SK-N-SH (cell line): ENCODE measurements around the gene ATF6. TPM values are rescaled to one million over a fixed set of nuclear protein-coding genes. Genes with fewer than 3 reads are reported as not detected.

Experiments
- CTCF ChIA-PET: fragments of 300-600, 350-600 bp; formaldehyde crosslinking; extraction: SDS; loops from one replicate; lab custom pipeline; 2021; lab: Yijun Ruan, JAX
- POLR2A ChIA-PET: fragments of 350-600 bp; sonication (Branson Sonifier 250); formaldehyde crosslinking; extraction: SDS; loops from one replicate; lab custom pipeline; 2020; ENCODE audit warnings: antibody characterized with exemption, inconsistent platforms; lab: Yijun Ruan, JAX
- DNase-seq: peaks from one replicate; pipeline ENCODE4 v3.0.0; 2012
- H2AFZ ChIP-seq: fragments of 200-600 bp; sonication (generic); 2 replicates; pipeline ENCODE4 v1.8.1; 2016; ENCODE audit warnings: antibody characterized with exemption, mild to moderate bottlenecking, low read depth
- H3F3A ChIP-seq: fragments of 200-600 bp; sonication (generic); replicated peaks from 2 replicates; pipeline ENCODE3; 2016; ENCODE audit warnings: antibody characterized with exemption, mild to moderate bottlenecking; ENCODE audit not compliant: insufficient read depth
- H3K27ac ChIP-seq, 2 experiments: fragments of 200-500 bp in 1 of 2; fragments of 200-600 bp in 1 of 2; sonication (Bioruptor generic) in 1 of 2; sonication (generic), shearing (Covaris generic) in 1 of 2; 2 replicates each; pipeline versions ENCODE4 v1.5.1 to v1.6.1; 2014 to 2016; ENCODE audit warnings: low read depth in 2 of 2, inconsistent platforms in 1 of 2, low read length in 1 of 2, mild to moderate bottlenecking in 1 of 2, mixed read lengths in 1 of 2
- H3K27me3 ChIP-seq: fragments of 200-600 bp; sonication (generic), shearing (Covaris generic); 2 replicates; pipeline ENCODE4 v1.6.1; 2016; ENCODE audit warnings: mixed run types; ENCODE audit not compliant: insufficient read depth
- H3K36me3 ChIP-seq, 2 experiments: fragments of 200-500 bp in 1 of 2; fragments of 200-600 bp in 1 of 2; sonication (Bioruptor generic) in 1 of 2; sonication (generic) in 1 of 2; replicated peaks in 1 of 2; 2 replicates each; pipeline versions ENCODE3 to v1.5.1; 2014 to 2016; ENCODE audit warnings: low read length in 1 of 2, mild to moderate bottlenecking in 1 of 2; ENCODE audit not compliant: insufficient read depth in 2 of 2, control insufficient read depth in 1 of 2
- H3K4me1 ChIP-seq, 2 experiments: fragments of 200-500 bp in 1 of 2; fragments of 200-600 bp in 1 of 2; sonication (Bioruptor generic) in 1 of 2; sonication (generic), shearing (Covaris generic) in 1 of 2; 2 replicates each; pipeline versions ENCODE4 v1.5.1 to v1.6.1; 2014 to 2016; ENCODE audit warnings: low read depth in 1 of 2, low read length in 1 of 2, mixed run types in 1 of 2; ENCODE audit not compliant: insufficient read depth in 2 of 2, control insufficient read depth in 1 of 2
- H3K4me2 ChIP-seq: fragments of 200-600 bp; sonication (generic), shearing (Covaris generic); 2 replicates; pipeline ENCODE4 v1.6.1; 2017; ENCODE audit warnings: mixed run types
- H3K4me3 ChIP-seq, 2 experiments: fragments of 200-500 bp in 1 of 2; fragments of 200-600 bp in 1 of 2; sonication (Bioruptor generic) in 1 of 2; sonication (generic), shearing (Covaris generic) in 1 of 2; 2 replicates each; pipeline versions ENCODE4 v1.5.1 to v1.8.1; 2014 to 2016; ENCODE audit warnings: low read depth in 2 of 2, inconsistent platforms in 1 of 2, low read length in 1 of 2, mild to moderate bottlenecking in 1 of 2, mixed read lengths in 1 of 2, moderate library complexity in 1 of 2
- H3K79me2 ChIP-seq: fragments of 200-600 bp; sonication (generic); 2 replicates; pipeline ENCODE4 v1.8.1; 2017; ENCODE audit warnings: mild to moderate bottlenecking; ENCODE audit not compliant: insufficient read depth
- H3K9ac ChIP-seq: fragments of 200-600 bp; sonication (generic); 2 replicates; pipeline ENCODE4 v1.6.1; 2017; ENCODE audit warnings: mixed run types
- H3K9me2 ChIP-seq: fragments of 200-600 bp; sonication (generic); 2 replicates; pipeline ENCODE4 v1.6.1; 2017; ENCODE audit warnings: mixed run types
- H3K9me3 ChIP-seq: fragments of 200-600 bp; sonication (generic); 2 replicates; pipeline ENCODE4 v1.6.1; 2017; ENCODE audit warnings: mixed run types, mild to moderate bottlenecking, moderate library complexity
- H4K20me1 ChIP-seq: fragments of 200-600 bp; sonication (generic); 2 replicates; pipeline ENCODE4 v1.6.1; 2017; ENCODE audit warnings: mild to moderate bottlenecking, mixed run types; ENCODE audit not compliant: insufficient read depth
- CTCF ChIP-seq: fragments of 200-600 bp; sonication (generic); IDR thresholded peaks from 2 replicates; pipeline ENCODE4 v1.6.1; 2017; ENCODE audit warnings: antibody characterized with exemption, mild to moderate bottlenecking, moderate library complexity
- EP300 ChIP-seq, 2 experiments: IDR thresholded peaks; 2 replicates each; pipeline versions ENCODE4 v1.4.0 to v1.6.1; 2012; ENCODE audit warnings: borderline replicate concordance in 1 of 2, low read depth in 1 of 2, low read length in 1 of 2
- FOSL2 ChIP-seq: IDR thresholded peaks from 2 replicates; pipeline ENCODE4 v1.4.0; 2012; ENCODE audit warnings: low read depth, mild to moderate bottlenecking, moderate library complexity, borderline replicate concordance
- FOXM1 ChIP-seq: IDR thresholded peaks from 2 replicates; pipeline ENCODE4 v1.4.0; 2012; ENCODE audit warnings: low read depth, mild to moderate bottlenecking
- GATA2 ChIP-seq: sonication (generic); formaldehyde crosslinking; IDR thresholded peaks from 2 replicates; pipeline ENCODE4 v1.5.0; 2020; ENCODE audit warnings: mild to moderate bottlenecking, missing genetic modification reagents
- IRF3 ChIP-seq: fragments of 150-350 bp; IDR thresholded peaks from 2 replicates; pipeline ENCODE4 v1.6.1; 2016; ENCODE audit warnings: mild to moderate bottlenecking, low read depth, low read length
- JUND ChIP-seq: IDR thresholded peaks from 2 replicates; pipeline ENCODE4 v1.4.0; 2012
- MXI1 ChIP-seq: IDR thresholded peaks from 2 replicates; pipeline ENCODE4 v1.6.1; 2012; ENCODE audit warnings: mild to moderate bottlenecking, low read depth, low read length, improper control_type of control experiment
- NFIC ChIP-seq: IDR thresholded peaks from 2 replicates; pipeline ENCODE4 v1.4.0; 2012; ENCODE audit warnings: borderline replicate concordance
- NRF1 ChIP-seq: IDR thresholded peaks from 2 replicates; pipeline ENCODE4 v1.6.1; 2012; ENCODE audit warnings: low read depth, mild to moderate bottlenecking, low read length
- POLR2AphosphoS5 ChIP-seq: IDR thresholded peaks from 2 replicates; pipeline ENCODE4 v1.6.1; 2012; ENCODE audit warnings: low read depth, low read length
- RAD21 ChIP-seq: IDR thresholded peaks from 2 replicates; pipeline ENCODE4 v1.6.1; 2012; ENCODE audit warnings: mild to moderate bottlenecking, low read length
- SMC3 ChIP-seq: IDR thresholded peaks from 2 replicates; pipeline ENCODE4 v1.6.1; 2012; ENCODE audit warnings: low read depth, low read length, improper control_type of control experiment
- TAF1 ChIP-seq: IDR thresholded peaks from 2 replicates; pipeline ENCODE4 v1.6.1; 2012; ENCODE audit warnings: low read depth, mild to moderate bottlenecking, low read length, moderate library complexity, borderline replicate concordance
- USF2 ChIP-seq: fragments of 150-350 bp; IDR thresholded peaks from 2 replicates; pipeline ENCODE4 v1.6.1; 2017; ENCODE audit warnings: antibody characterized with exemption, low read length, low read depth, borderline replicate concordance
- ZBTB33 ChIP-seq: IDR thresholded peaks from 2 replicates; pipeline ENCODE4 v1.4.0; 2012; ENCODE audit warnings: low read depth, borderline replicate concordance
- WGBS: methylation state at CpG from one replicate; pipeline ENCODE4 v1.1.6; 2017; ENCODE audit warnings: low lambda C conversion rate; 5-methylcytosine and 5-hydroxymethylcytosine counted together
- polyA plus RNA-seq, 3 experiments: library from polyadenylated mRNA; depleted of rRNA; stranded (reverse); fragments of >200 nt; gene quantifications; 2 replicates each; pipeline ENCODE4 v1.2.3, GENCODE V29; 2012

Gene ATF6
- polyA plus RNA-seq, 1 of the 3 experiments (the other 2 are of a cell fraction): 8.8 TPM

- TF ChIP-seq USF2 (no peak), FOSL2 (no peak), CTCF (peak; percentile 19), EP300 (IDR thresholded peaks at IDR 0.05; ENCODE audit: borderline replicate concordance in 1 of 2, low read depth in 1 of 2, low read length in 1 of 2) (no peak; a peak in 1 of 4 replicates), ZBTB33 (peak; percentile 12; the same call in 1 of the 2 replicates), MXI1 (peak; percentile 85), NRF1 (no peak)
These were observed 16.4 kb upstream of the ATF6 start, which contains the start of gene DUSP12 (continued) for GRCh38 chr1:161749509-161750407.

GRCh38 chr1:161763522-161764098, 2.5 kb upstream of the ATF6 start:
- H3F3A ChIP-seq: peaks cover 21% of the 10 kb centered on the region
- no peak overlapping the region for H3K27ac ChIP-seq
- no peaks in the 10 kb centered on the region for H3K27me3 ChIP-seq
- H3K9me3 ChIP-seq: no peaks in the 10 kb centered on the region
- WGBS: 80% methylated on average over 7 of the region's 7 CpGs
- ChIA-PET CTCF (interaction anchor here (0.7 to 2.3 kb wide), 7 partner anchors 10 to 273 kb away, joined by 3 to 11 read pairs (median 4); partner anchors contain the start of genes DUSP12 and OLFML2B), POLR2A (no interaction called here)
- no peaks in the 10 kb centered on the region for H4K20me1 ChIP-seq
- no peak overlapping the region for H2AFZ ChIP-seq
- peak; percentile 20 for DNase-seq
- peaks cover 0 to 2% of the 10 kb centered on the region in 2 experiments for H3K36me3 ChIP-seq
- peaks cover 28% of the 10 kb centered on the region for H3K79me2 ChIP-seq
- H3K4me2 ChIP-seq: no peak overlapping the region
- H3K9me2 ChIP-seq: no peaks in the 10 kb centered on the region
- peaks cover 4 to 5% of the 10 kb centered on the region in 2 experiments; a peak in 3 of 4 replicates for H3K4me1 ChIP-seq
- no peak overlapping the region for H3K4me3 ChIP-seq
- no peak overlapping the region for H3K9ac ChIP-seq
- TF ChIP-seq FOXM1 (no peak), GATA2 (CRISPR knock-in tag) (no peak), CTCF (peak; percentile 65), RAD21 (peak; percentile 22), SMC3 (peak; percentile 21; the same call in 1 of the 2 replicates), JUND (no peak), ZBTB33 (no peak), TAF1 (no peak), NFIC (no peak), IRF3 (no peak), POLR2AphosphoS5 (no peak)
